Fibroblast of skin of abdomen (primary cell): Measurements from ENCODE around the gene MT1E.

Experiments
- DNase-seq: peaks from one replicate; pipeline ENCODE4 v3.0.0-alpha.2; 2013

The MT1E gene

GRCh38 chr16:56628486-56629350, 3.1 kb downstream of the MT1E start:
- DNase-seq: no peak

DNA sequence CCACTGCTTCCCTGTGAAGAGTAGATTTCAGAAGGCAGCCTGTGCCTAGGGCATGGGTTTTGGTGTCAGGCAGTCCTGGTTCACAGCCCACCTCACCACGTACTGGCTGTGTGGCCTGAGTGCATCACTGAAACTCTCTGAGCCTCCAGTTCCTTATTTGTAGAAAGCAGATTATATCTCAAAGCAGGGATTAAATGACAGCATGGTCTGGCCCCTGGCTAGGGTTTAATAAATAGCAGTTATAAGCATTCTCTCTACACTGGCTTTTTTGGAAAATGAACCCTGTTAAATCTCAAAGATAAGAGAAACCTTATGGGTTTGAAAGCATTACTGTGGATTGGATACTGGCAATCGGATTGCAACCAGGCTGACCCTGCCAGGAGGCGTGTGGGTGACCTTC, 4.0 kb downstream of the MT1E start:
- no peak for DNase-seq

- DNase-seq: no peak
Observed at GRCh38 chr16:56630134-56630533, 4.6 kb downstream of the MT1E start.

- DNase-seq: no peak
Observed at GRCh38 chr16:56631197-56631596, 5.6 kb downstream of the MT1E start.

- DNase-seq: no peak
Observed at GRCh38 chr16:56631832-56632155, 6.2 kb downstream of the MT1E start.

GRCh38 chr16:56632156-56632847, 6.7 kb downstream of the MT1E start, which contains the start of gene MT1M:
Gene MT1M (plus strand): TSS chr16:56632659. CDS start chr16:56632732, 73 bp downstream.
- no peak for DNase-seq

DNA sequence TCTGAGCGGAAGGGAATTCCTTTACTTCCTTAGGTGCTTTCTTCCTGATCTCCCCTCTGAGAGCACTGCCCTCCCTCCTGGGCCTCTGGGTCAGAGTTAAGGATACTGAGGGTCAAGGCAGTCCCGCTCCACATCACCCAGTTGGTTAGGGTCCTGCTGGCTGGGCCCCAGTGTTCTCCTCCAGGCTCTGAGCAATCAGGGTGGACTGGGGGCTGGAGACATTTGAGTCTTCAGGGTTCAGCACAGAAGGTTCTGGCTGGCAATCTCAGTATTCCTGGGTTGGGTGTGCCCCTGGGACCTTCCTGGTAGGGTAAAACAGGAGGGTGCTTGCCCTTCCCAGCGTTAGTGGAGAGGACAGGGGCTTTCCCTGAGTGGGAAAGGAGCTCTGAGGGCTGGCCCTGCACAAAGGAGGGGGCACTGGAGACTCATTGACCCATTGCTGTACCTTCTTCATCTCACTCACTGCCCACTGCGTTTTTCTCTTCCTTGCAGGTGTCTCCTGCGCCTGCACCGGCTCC, 7.3 kb downstream of the MT1E start:
- DNase-seq: no peak

GRCh38 chr16:56633535-56633934, 8.0 kb downstream of the MT1E start:
- no peak for DNase-seq

- DNase-seq: no peak
Observed at GRCh38 chr16:56634715-56635440, 9.3 kb downstream of the MT1E start.

GRCh38 chr16:56635441-56635967, 9.9 kb downstream of the MT1E start:
- DNase-seq: no peak

- no peak for DNase-seq
Observed at GRCh38 chr16:56636616-56637413, 11.2 kb downstream of the MT1E start.

DNA sequence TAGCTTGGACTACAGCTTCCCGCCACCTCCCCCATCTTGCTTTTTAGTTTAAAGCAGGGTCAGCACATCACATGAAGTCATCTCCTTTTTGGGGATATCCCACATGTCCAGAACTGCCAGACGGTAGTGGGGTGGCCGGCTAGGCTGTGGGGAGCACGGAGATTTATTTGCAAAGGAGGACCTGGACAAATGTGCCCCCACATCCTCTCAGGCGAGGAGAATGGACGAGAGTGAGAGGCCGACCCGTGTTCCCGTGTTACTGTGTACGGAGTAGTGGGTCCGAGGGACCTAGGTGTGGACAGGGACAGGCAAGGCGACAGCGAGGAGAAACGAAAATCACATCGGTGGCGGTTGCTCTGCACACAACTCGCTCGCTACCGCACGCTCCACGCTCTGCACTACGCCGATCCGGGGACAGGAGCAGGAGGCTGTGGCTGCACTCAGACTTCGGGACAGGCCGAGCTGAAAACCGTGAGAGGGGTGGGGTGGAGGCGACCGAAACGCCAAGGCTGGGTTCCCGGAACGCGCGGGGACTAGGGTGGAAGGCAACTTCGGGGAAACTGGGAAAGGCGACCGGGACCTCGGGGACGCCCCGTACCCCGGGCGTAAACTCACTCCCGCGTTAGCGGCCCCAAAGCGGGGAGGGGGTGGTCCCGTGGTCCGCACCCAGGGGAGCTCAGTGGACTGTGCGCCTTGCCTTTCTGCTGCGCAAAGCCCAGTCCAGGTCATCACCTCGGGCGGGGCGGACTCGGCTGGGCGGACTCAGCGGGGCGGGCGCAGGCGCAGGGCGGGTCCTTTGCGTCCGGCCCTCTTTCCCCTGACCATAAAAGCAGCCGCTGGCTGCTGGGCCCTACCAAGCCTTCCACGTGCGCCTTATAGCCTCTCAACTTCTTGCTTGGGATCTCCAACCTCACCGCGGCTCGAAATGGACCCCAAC, 12.5 kb downstream of the MT1E start, which contains the start of gene MT1A:
MT1A (plus strand) TSS at position 853 of the 937 bp plus-strand sequence; CDS start at position 926, 73 bp downstream.
- no peak for DNase-seq

- no peak for DNase-seq
Observed at GRCh38 chr16:56639045-56639444, 13.5 kb downstream of the MT1E start.

DNA sequence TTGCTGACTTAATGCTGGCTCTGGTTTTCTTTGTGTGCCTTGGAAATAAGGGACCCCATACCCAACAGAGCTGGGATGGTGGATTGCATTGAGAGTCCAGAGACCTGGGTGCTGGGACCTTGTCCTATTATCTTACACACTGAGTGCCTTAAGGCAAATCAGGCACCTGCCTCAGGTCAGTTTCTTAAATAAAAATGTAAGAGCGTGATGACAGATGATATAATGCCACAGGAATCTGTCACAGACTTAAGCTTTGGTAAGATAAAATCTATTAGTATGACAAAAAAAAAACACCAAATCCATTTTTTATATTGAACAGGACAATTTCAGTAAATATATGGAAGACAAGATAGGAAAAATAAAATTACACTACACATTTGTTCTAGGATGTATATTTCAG, 14.5 kb downstream of the MT1E start:
- no peak for DNase-seq

GRCh38 chr16:56641166-56641565, 15.6 kb downstream of the MT1E start:
- no peak for DNase-seq

DNA sequence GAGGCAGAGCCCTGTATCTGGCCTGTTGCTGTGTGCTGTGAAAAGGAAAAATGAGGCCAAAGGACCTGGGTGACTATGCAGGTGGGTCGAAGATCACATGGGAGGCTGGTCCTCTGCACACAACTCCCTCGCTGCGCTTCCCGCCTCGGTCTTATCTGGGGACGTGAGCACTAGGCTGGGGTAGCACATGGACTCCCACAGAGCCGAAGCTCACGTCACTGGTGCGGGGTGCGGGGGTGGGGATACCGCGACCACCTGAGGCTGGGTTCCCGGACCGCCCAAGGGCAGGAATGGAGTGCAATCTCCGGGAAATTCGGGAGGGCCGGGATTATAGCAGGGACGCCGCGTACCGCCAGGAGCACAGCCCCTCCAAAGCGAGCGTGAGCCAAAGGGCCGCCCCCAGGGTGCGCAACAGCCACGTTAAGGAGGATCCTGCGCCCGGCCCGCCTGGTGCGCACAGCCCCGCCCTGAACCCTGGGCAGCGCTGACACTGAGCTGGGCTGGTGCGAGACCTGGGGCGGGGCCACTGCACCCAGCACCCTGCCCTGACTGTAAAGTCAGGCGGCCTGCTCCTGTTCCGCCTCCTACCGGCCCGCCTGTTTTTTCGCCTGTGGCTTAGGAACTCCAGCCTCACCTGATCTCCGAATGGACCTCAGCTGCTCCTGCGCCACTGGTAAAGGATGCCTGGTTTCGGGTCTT, 17.6 kb downstream of the MT1E start:
- DNase-seq: no peak

DNA sequence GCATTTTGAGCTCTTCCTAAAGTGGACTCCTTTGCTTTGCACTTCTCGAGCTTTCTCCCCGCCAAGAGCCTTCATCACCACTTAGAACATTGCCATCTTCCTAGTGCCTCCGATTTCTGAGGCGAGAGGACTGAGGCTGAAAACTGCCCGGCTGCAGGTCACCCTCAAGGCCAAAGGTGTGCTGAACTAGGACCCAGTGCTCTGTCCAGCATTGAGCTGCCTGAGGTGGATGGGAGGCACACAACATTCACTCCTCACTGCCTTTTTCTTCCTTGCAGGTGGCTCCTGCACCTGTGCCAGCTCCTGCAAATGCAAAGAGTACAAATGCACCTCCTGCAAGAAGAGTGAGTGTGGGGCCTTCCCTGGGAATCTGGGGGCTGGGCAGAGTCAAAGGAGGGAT, 18.3 kb downstream of the MT1E start:
- no peak for DNase-seq

DNA sequence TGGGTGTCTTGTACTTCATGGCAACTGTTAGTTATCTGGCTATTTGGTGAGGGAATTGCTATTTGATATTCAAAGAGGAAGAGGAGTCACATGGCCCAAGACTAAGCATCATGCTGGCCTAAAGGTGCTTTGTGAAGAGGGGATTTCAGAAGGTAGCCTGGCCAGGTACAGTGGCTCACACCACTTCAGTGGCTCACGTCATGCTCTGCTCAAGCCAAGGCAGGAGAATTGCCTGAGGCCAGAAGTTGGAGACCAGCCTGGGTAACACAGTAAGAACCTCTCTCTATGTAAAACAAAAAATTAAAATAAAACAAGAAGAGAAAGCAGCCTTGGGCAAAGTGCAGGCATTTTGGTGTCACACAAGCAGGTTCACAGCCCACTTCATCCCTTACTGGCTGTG, 19.7 kb downstream of the MT1E start:
- no peak for DNase-seq

DNA sequence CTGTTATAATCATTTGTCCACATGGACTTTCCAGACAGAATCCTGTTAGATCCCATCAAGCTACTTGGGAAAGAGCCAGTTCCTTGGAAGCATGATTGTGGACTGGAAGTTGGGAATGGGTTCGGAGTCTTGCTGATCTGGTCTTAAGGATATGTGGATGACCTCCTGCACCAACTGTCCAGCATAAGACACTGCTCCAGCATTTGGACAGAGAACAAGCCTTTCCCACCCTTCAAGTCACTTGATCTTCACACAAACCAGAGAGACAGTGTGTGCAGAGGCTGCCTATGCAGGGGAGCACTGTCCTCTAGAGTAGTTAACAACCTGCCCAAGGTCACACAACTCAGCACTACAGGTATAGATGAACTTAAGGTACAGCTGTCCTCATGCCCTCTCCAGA, 20.3 kb downstream of the MT1E start:
- DNase-seq: no peak
